ENCODE measurements around the gene OGDHL. TPM values are rescaled to one million over a fixed set of nuclear protein-coding genes. Genes with fewer than 3 reads are reported as not detected.

The OGDHL gene
- total RNA-seq, 1 donor from 2014 or later: 7.5 TPM

- H3K27me3 Mint-ChIP-seq (ENCODE audit: unreplicated experiment): peaks cover 7% of the 10 kb centered on the region
- no peak for DNase-seq (ENCODE audit: low spot score)
- peaks cover 15% of the 10 kb centered on the region for H3K36me3 Mint-ChIP-seq (ENCODE audit: low read depth, unreplicated experiment)
- TF ChIP-seq, protein P1, sequence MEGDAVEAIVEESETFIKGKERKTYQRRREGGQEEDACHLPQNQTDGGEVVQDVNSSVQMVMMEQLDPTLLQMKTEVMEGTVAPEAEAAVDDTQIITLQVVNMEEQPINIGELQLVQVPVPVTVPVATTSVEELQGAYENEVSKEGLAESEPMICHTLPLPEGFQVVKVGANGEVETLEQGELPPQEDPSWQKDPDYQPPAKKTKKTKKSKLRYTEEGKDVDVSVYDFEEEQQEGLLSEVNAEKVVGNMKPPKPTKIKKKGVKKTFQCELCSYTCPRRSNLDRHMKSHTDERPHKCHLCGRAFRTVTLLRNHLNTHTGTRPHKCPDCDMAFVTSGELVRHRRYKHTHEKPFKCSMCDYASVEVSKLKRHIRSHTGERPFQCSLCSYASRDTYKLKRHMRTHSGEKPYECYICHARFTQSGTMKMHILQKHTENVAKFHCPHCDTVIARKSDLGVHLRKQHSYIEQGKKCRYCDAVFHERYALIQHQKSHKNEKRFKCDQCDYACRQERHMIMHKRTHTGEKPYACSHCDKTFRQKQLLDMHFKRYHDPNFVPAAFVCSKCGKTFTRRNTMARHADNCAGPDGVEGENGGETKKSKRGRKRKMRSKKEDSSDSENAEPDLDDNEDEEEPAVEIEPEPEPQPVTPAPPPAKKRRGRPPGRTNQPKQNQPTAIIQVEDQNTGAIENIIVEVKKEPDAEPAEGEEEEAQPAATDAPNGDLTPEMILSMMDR (IDR thresholded peaks at IDR 0.05; ENCODE audit: unreplicated experiment): no peak
- H3K9me3 Mint-ChIP-seq (ENCODE audit: unreplicated experiment): no peaks in the 10 kb centered on the region
- H3K4me3 Mint-ChIP-seq (ENCODE audit: unreplicated experiment): no peak overlapping the region
- H3K27ac Mint-ChIP-seq (ENCODE audit: unreplicated experiment): no peak overlapping the region
- H3K4me1 Mint-ChIP-seq (ENCODE audit: unreplicated experiment): peaks cover 8% of the 10 kb centered on the region
These were observed 16.4 kb downstream of the OGDHL start for GRCh38 chr10:49745756-49746155.

DNA sequence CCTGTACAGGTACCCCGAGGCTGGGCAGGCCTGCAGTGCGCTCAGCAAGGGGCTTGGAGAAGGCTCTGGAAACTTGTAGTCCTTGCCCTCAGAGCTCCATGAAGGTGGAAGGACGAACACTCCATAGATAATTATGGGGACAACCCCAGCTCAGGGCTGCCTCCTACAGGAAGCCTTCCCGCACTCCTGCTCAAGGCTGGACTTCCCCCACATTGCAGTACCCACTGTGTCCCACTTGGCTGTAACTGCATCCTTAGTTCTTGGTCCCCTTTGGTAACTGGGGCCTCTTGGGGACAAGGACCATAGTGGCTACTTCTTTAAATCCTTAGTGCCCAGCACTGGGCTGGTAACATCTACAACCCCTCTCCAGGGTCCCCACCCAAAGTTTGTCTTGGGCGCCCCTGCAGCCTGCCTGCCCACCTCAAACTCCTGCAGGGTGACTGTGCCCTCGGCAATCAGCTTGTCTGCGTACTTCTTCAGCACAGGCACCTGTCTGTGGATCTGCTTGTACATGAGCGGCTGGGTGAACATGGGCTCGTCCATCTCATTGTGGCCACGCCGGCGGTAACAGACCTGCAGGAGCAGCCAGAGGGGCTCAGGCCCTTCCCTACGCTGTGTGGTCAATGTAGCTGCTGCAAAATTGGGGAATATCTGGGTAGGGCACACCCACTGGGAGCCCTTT lies 17.1 kb downstream of the OGDHL start:
- TF ChIP-seq, protein P1 (IDR thresholded peaks at IDR 0.05; ENCODE audit: unreplicated experiment): no peak

GRCh38 chr10:49744091-49744685 lies 17.9 kb downstream of the OGDHL start:
- TF ChIP-seq, protein P1 (IDR thresholded peaks at IDR 0.05; ENCODE audit: unreplicated experiment): no peak
- H3K4me1 Mint-ChIP-seq (ENCODE audit: unreplicated experiment): peaks cover 4% of the 10 kb centered on the region
- no peak overlapping the region for H3K27ac Mint-ChIP-seq (ENCODE audit: unreplicated experiment)
- H3K36me3 Mint-ChIP-seq (ENCODE audit: low read depth, unreplicated experiment): peaks cover 15% of the 10 kb centered on the region
- H3K27me3 Mint-ChIP-seq (ENCODE audit: unreplicated experiment): peaks cover 10% of the 10 kb centered on the region
- no peak for DNase-seq (ENCODE audit: low spot score)
- H3K9me3 Mint-ChIP-seq (ENCODE audit: unreplicated experiment): no peaks in the 10 kb centered on the region
- H3K4me3 Mint-ChIP-seq (ENCODE audit: unreplicated experiment): no peak overlapping the region

More for the DNA sequence above, 17.1 kb downstream of the OGDHL start:
- H3K4me1 Mint-ChIP-seq (ENCODE audit: unreplicated experiment): peaks cover 4% of the 10 kb centered on the region
- no peak overlapping the region for H3K4me3 Mint-ChIP-seq (ENCODE audit: unreplicated experiment)
- peaks cover 7% of the 10 kb centered on the region for H3K27me3 Mint-ChIP-seq (ENCODE audit: unreplicated experiment)
- no peak overlapping the region for H3K27ac Mint-ChIP-seq (ENCODE audit: unreplicated experiment)
- H3K9me3 Mint-ChIP-seq (ENCODE audit: unreplicated experiment): no peaks in the 10 kb centered on the region
- DNase-seq (ENCODE audit: low spot score): no peak
- H3K36me3 Mint-ChIP-seq (ENCODE audit: low read depth, unreplicated experiment): peaks cover 15% of the 10 kb centered on the region

DNA sequence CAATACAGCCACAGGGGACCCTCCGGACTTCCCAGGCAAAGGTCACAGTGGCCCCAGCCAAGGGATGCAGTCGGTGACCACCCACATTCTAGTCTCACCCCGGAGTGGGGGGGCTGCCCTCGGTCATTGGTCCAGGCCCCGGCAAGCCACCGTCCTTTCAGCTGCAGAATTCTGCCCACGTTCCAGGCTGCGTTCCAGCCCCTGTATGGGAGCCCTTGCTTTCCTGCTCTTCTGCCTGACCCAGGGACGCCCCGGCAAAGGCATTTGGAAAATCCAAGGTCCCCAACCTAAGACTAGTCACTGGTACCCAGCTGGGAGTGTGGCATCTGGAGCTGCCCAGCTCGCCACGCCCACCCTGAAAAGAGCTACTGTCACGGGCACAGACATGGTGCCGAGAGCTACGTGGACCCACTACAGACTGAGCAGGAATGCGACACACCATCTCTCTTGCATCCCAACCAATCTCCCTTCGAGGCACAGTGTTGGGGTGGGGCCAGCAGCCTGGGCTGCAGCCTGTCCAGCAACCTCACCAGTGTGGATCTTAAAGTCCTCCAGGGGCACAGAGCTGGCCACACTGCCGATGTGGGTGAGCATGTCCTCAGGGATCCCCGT lies 18.6 kb downstream of the OGDHL start:
- TF ChIP-seq, protein P1 (IDR thresholded peaks at IDR 0.05; ENCODE audit: unreplicated experiment): no peak
- H3K36me3 Mint-ChIP-seq (ENCODE audit: low read depth, unreplicated experiment): peaks cover 14% of the 10 kb centered on the region
- H3K9me3 Mint-ChIP-seq (ENCODE audit: unreplicated experiment): no peaks in the 10 kb centered on the region
- DNase-seq (ENCODE audit: low spot score): no peak
- H3K27me3 Mint-ChIP-seq (ENCODE audit: unreplicated experiment): peaks cover 9% of the 10 kb centered on the region
- peaks cover 3% of the 10 kb centered on the region for H3K4me1 Mint-ChIP-seq (ENCODE audit: unreplicated experiment)
- no peak overlapping the region for H3K27ac Mint-ChIP-seq (ENCODE audit: unreplicated experiment)
- no peak overlapping the region for H3K4me3 Mint-ChIP-seq (ENCODE audit: unreplicated experiment)
